Activated naive CD4-positive, alpha-beta T cell treated with anti-CD3 and anti-CD28 coated beads, Interleukin-2, amount 50 U/mL, for 72 hours (primary cell): ENCODE data around the gene COMMD9. TPM values are rescaled to one million over a fixed set of nuclear protein-coding genes. Genes with fewer than 3 reads are reported as not detected.
"Not testable (repeated sequence)": the region's sequence is repeated elsewhere in the genome, so short reads cannot be mapped to it uniquely, and the experiment has no call there.

Experiments used
- ATAC-seq, 2 donors: fragments of 150-1000 bp; cut with Tn5 transposase; 2 replicates each; pipeline ENCODE4 v1.10.0; 2021; ENCODE audit warnings: mild to moderate bottlenecking in 2 of 2, moderate library complexity in 2 of 2
- DNase-seq, 2 donors: peaks; one replicate each; pipeline ENCODE4 v3.0.0; 2021 to 2022; ENCODE audit warnings: low spot score in 2 of 2
- H3K27ac Mint-ChIP-seq, 2 donors: one replicate each; pipeline ENCODE4 v1.8.0; 2022; ENCODE audit warnings: mild to moderate bottlenecking in 2 of 2, mixed read lengths in 2 of 2
- H3K36me3 Mint-ChIP-seq, 2 donors: one replicate each; pipeline ENCODE4 v1.8.0; 2022; ENCODE audit warnings: mixed read lengths in 2 of 2
- H3K9me3 Mint-ChIP-seq, 2 donors: one replicate each; pipeline ENCODE4 v1.8.0; 2022; ENCODE audit warnings: mixed read lengths in 2 of 2
- total RNA-seq, 2 donors: library from RNA; stranded (reverse); gene quantifications; one replicate each; pipeline ENCODE4 v1.2.3, GENCODE V29; 2022

Gene COMMD9
- total RNA-seq = 10 to 100 TPM; 33.6 to 37.3 TPM

- H3K27ac Mint-ChIP-seq = peak within 1 kb of the TSS; percentile 83 to 95
- H3K36me3 Mint-ChIP-seq = no peaks in the 10 kb centered on the region
- H3K9me3 Mint-ChIP-seq = no peaks in the 10 kb centered on the region
Observed at GRCh38 chr11:36289226-36289852, at the start of gene COMMD9. Gene COMMD9 (minus strand): TSS chr11:36289424. CDS start chr11:36289412, 12 bp downstream.

GRCh38 chr11:36333897-36334296 is 44.7 kb upstream of the COMMD9 start:
- no peak for DNase-seq
- H3K36me3 Mint-ChIP-seq = peaks cover 0 to 19% of the 10 kb centered on the region in 2 donors
- no peak overlapping the region for H3K27ac Mint-ChIP-seq
- H3K9me3 Mint-ChIP-seq = peaks cover 0 to 6% of the 10 kb centered on the region in 2 donors
- peak in 1 of 2 donors; percentile 28 for ATAC-seq

More at GRCh38 chr11:36289226-36289852, at the start of gene COMMD9:
- DNase-seq (peak; percentile 92 to 96), ATAC-seq (peak; percentile 99 to 100)

- H3K36me3 Mint-ChIP-seq = peaks cover 0 to 15% of the 10 kb centered on the region in 2 donors
- H3K9me3 Mint-ChIP-seq = peaks cover 0 to 6% of the 10 kb centered on the region in 2 donors
- DNase-seq (no peak), ATAC-seq (peak in 1 of 2 donors; percentile 69)
- no peak overlapping the region for H3K27ac Mint-ChIP-seq
Observed at GRCh38 chr11:36333468-36333867, 44.2 kb upstream of the COMMD9 start.

- no peak for DNase-seq
- ATAC-seq = no peak
Observed at GRCh38 chr11:36330411-36330810, 41.2 kb upstream of the COMMD9 start.

GRCh38 chr11:36328966-36329673 is 39.9 kb upstream of the COMMD9 start:
- DNase-seq (no peak), ATAC-seq (no peak)
- peaks cover 0 to 6% of the 10 kb centered on the region in 2 donors for H3K9me3 Mint-ChIP-seq
- H3K36me3 Mint-ChIP-seq = peaks cover 0 to 8% of the 10 kb centered on the region in 2 donors
- no peak overlapping the region for H3K27ac Mint-ChIP-seq

More at GRCh38 chr11:36330411-36330810, 41.2 kb upstream of the COMMD9 start:
- peaks cover 0 to 14% of the 10 kb centered on the region in 2 donors for H3K36me3 Mint-ChIP-seq
- no peak overlapping the region for H3K27ac Mint-ChIP-seq
- peaks cover 0 to 6% of the 10 kb centered on the region in 2 donors for H3K9me3 Mint-ChIP-seq

- H3K9me3 Mint-ChIP-seq = no peaks in the 10 kb centered on the region
- H3K27ac Mint-ChIP-seq = peak overlapping the region in 1 of 2 donors; percentile 50
- H3K36me3 Mint-ChIP-seq = peaks cover 0 to under 1% of the 10 kb centered on the region in 2 donors
- ATAC-seq = peak in 1 of 2 donors; percentile 43
- DNase-seq = no peak
Observed at GRCh38 chr11:36326524-36327419, 37.5 kb upstream of the COMMD9 start.

GRCh38 chr11:36325403-36325802 is 36.2 kb upstream of the COMMD9 start:
- not testable (repeated sequence) for DNase-seq, H3K36me3 Mint-ChIP-seq, H3K9me3 Mint-ChIP-seq, ATAC-seq, H3K27ac Mint-ChIP-seq

- ATAC-seq = not testable (repeated sequence)
Observed at GRCh38 chr11:36324956-36325355, 35.7 kb upstream of the COMMD9 start.

GRCh38 chr11:36317992-36318391 is 28.8 kb upstream of the COMMD9 start:
- DNase-seq (no peak), ATAC-seq (no peak)
- Mint-ChIP-seq H3K36me3 (peaks cover 0 to 7% of the 10 kb centered on the region in 2 donors), H3K27ac (no peak overlapping the region), H3K9me3 (no peaks in the 10 kb centered on the region)

More at GRCh38 chr11:36324956-36325355, 35.7 kb upstream of the COMMD9 start:
- not testable (repeated sequence) for H3K36me3 Mint-ChIP-seq, H3K27ac Mint-ChIP-seq, H3K9me3 Mint-ChIP-seq, DNase-seq

- no peak overlapping the region for H3K27ac Mint-ChIP-seq
- DNase-seq (no peak), ATAC-seq (no peak)
- H3K9me3 Mint-ChIP-seq = no peaks in the 10 kb centered on the region
- H3K36me3 Mint-ChIP-seq = no peaks in the 10 kb centered on the region
Observed at GRCh38 chr11:36316049-36316448, 26.8 kb upstream of the COMMD9 start.

- DNase-seq (no peak), ATAC-seq (no peak)
- H3K27ac Mint-ChIP-seq = no peak overlapping the region
- no peaks in the 10 kb centered on the region for H3K36me3 Mint-ChIP-seq
- peaks cover 0 to 5% of the 10 kb centered on the region in 2 donors for H3K9me3 Mint-ChIP-seq
Observed at GRCh38 chr11:36314434-36314767, 25.2 kb upstream of the COMMD9 start.

GRCh38 chr11:36313750-36314433 is 24.7 kb upstream of the COMMD9 start:
- DNase-seq (no peak), ATAC-seq (no peak)
- Mint-ChIP-seq H3K36me3 (no peaks in the 10 kb centered on the region), H3K27ac (no peak overlapping the region), H3K9me3 (peaks cover 1 to 5% of the 10 kb centered on the region in 2 donors)

GRCh38 chr11:36312611-36313472 is 23.6 kb upstream of the COMMD9 start:
- peaks cover 4 to 5% of the 10 kb centered on the region in 2 donors for H3K9me3 Mint-ChIP-seq
- ATAC-seq = peak in 1 of 2 donors; percentile 85
- H3K27ac Mint-ChIP-seq = peak overlapping the region in 1 of 2 donors; percentile 31

GRCh38 chr11:36311926-36312595 is 22.8 kb upstream of the COMMD9 start:
- peak in 1 of 2 donors; percentile 70 for ATAC-seq

More at GRCh38 chr11:36312611-36313472, 23.6 kb upstream of the COMMD9 start:
- H3K36me3 Mint-ChIP-seq = no peaks in the 10 kb centered on the region
- DNase-seq = no peak

GRCh38 chr11:36309779-36310178 is 20.6 kb upstream of the COMMD9 start:
- Mint-ChIP-seq H3K9me3 (peaks cover 4 to 5% of the 10 kb centered on the region in 2 donors), H3K36me3 (no peaks in the 10 kb centered on the region), H3K27ac (no peak overlapping the region)
- DNase-seq = no peak
- ATAC-seq = no peak

More at GRCh38 chr11:36311926-36312595, 22.8 kb upstream of the COMMD9 start:
- Mint-ChIP-seq H3K27ac (no peak overlapping the region), H3K9me3 (peaks cover 4 to 5% of the 10 kb centered on the region in 2 donors), H3K36me3 (no peaks in the 10 kb centered on the region)
- no peak for DNase-seq
